ENCODE results near the gene RPUSD1. TPM values are rescaled to one million over a fixed set of nuclear protein-coding genes. Genes with fewer than 3 reads are reported as not detected.

Gene RPUSD1
- total and polyA plus RNA-seq, 3 donors from 2014 or later = 11.4 to 24.0 (median 18.6) TPM

- TF ChIP-seq CTCF (IDR thresholded peaks at IDR 0.05) = no peak
- no peak for TF ChIP-seq POLR2A (IDR thresholded peaks at IDR 0.05)
- no peaks in the 10 kb centered on the region for H3K9me3 ChIP-seq
- H3K27me3 ChIP-seq = no peaks in the 10 kb centered on the region
- H3K27ac ChIP-seq = no peak within 1 kb of the TSS
- H3K36me3 ChIP-seq (ENCODE audit: low read depth, missing control alignments) = no peaks in the 10 kb centered on the region
- DNase-seq = no peak
- no peak within 1 kb of the TSS for H3K4me3 ChIP-seq
- 60 to 75% methylated on average over 14 to 31 of the region's 37 CpGs for WGBS, 2 donors
- intact Hi-C loops (cut with DNase I; ENCODE audit: low total_unique reads) = no loop called here
- H3K4me1 ChIP-seq = no peaks in the 10 kb centered on the region
Measured at GRCh38 chr16:760545-761343, 27.4 kb downstream of the RPUSD1 start, which contains the start of gene MSLN. MSLN (plus strand) TSS chr16:760734; CDS start chr16:762681, 1,947 bp downstream.

GRCh38 chr16:760065-760464 lies 28.1 kb downstream of the RPUSD1 start:
- no peak overlapping the region for H3K4me3 ChIP-seq
- intact Hi-C loops (cut with DNase I; ENCODE audit: low total_unique reads) = no loop called here
- no peaks in the 10 kb centered on the region for H3K9me3 ChIP-seq
- H3K36me3 ChIP-seq (ENCODE audit: low read depth, missing control alignments) = no peaks in the 10 kb centered on the region
- no peaks in the 10 kb centered on the region for H3K4me1 ChIP-seq
- DNase-seq = no peak
- 56 to 63% methylated on average over 12 to 15 of the region's 15 CpGs for WGBS, 2 donors
- TF ChIP-seq POLR2A (IDR thresholded peaks at IDR 0.05) (no peak), CTCF (IDR thresholded peaks at IDR 0.05) (no peak)
- H3K27me3 ChIP-seq = no peaks in the 10 kb centered on the region
- no peak overlapping the region for H3K27ac ChIP-seq

- 85 to 89% methylated on average over 22 to 34 of the region's 34 CpGs for WGBS, 2 donors
- intact Hi-C loops (cut with DNase I; ENCODE audit: low total_unique reads) = no loop called here
- no peaks in the 10 kb centered on the region for H3K4me1 ChIP-seq
- H3K4me3 ChIP-seq = no peak overlapping the region
- no peak for DNase-seq
- H3K9me3 ChIP-seq = no peaks in the 10 kb centered on the region
- no peaks in the 10 kb centered on the region for H3K36me3 ChIP-seq (ENCODE audit: low read depth, missing control alignments)
- no peaks in the 10 kb centered on the region for H3K27me3 ChIP-seq
- H3K27ac ChIP-seq = no peak overlapping the region
- no peak for TF ChIP-seq POLR2A (IDR thresholded peaks at IDR 0.05)
- no peak for TF ChIP-seq CTCF (IDR thresholded peaks at IDR 0.05)
Measured at GRCh38 chr16:759110-759910, 28.9 kb downstream of the RPUSD1 start.

GRCh38 chr16:756428-756827 lies 31.8 kb downstream of the RPUSD1 start:
- Histone ChIP-seq H3K27me3 (no peaks in the 10 kb centered on the region), H3K4me1 (no peaks in the 10 kb centered on the region), H3K9me3 (no peaks in the 10 kb centered on the region), H3K4me3 (no peak overlapping the region), H3K36me3 (ENCODE audit: low read depth, missing control alignments) (no peaks in the 10 kb centered on the region), H3K27ac (no peak overlapping the region)
- DNase-seq = no peak
- WGBS, 2 donors = 93 to 95% methylated on average over 5 of the region's 5 CpGs
- intact Hi-C loops (cut with DNase I; ENCODE audit: low total_unique reads) = no loop called here
- TF ChIP-seq POLR2A (IDR thresholded peaks at IDR 0.05) (no peak), CTCF (IDR thresholded peaks at IDR 0.05) (no peak)
